ENCODE measurements around the gene PKD1.
"Not testable (repeated sequence)": the region's sequence is repeated elsewhere in the genome, so short reads cannot be mapped to it uniquely, and the experiment has no call there.

DNA sequence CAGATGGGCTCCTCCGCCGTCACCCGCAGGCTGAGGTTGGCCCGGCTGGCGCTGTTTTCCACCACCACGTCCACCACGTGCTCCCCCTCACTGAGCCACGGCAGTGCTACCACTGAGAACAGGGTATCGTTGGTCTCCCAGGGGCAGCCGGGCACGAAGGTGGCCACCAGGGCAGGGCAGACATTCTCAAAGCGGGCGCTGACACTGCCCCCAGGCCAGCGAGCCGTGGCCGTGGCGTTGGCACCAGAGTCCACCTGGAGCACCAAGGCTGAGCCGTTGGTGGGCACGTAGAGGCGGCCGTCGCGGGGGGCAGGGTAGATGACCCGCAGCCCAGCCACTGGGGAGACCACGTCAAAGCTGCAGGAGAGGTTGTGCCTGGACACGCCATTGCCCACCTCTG lies 21.5 kb downstream of the PKD1 start:
- TF ChIP-seq, protein P1, sequence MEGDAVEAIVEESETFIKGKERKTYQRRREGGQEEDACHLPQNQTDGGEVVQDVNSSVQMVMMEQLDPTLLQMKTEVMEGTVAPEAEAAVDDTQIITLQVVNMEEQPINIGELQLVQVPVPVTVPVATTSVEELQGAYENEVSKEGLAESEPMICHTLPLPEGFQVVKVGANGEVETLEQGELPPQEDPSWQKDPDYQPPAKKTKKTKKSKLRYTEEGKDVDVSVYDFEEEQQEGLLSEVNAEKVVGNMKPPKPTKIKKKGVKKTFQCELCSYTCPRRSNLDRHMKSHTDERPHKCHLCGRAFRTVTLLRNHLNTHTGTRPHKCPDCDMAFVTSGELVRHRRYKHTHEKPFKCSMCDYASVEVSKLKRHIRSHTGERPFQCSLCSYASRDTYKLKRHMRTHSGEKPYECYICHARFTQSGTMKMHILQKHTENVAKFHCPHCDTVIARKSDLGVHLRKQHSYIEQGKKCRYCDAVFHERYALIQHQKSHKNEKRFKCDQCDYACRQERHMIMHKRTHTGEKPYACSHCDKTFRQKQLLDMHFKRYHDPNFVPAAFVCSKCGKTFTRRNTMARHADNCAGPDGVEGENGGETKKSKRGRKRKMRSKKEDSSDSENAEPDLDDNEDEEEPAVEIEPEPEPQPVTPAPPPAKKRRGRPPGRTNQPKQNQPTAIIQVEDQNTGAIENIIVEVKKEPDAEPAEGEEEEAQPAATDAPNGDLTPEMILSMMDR (IDR thresholded peaks at IDR 0.05) = not testable (repeated sequence)
- not testable (repeated sequence) for TF ChIP-seq EZH2 (IDR thresholded peaks at IDR 0.05; ENCODE audit: borderline replicate concordance, insufficient read depth, low read depth, low read length, poor library complexity, severe bottlenecking)

Data from B cell (primary cell).